ENCODE measurements around the gene URAD.
"Not testable (repeated sequence)": the region's sequence is repeated elsewhere in the genome, so short reads cannot be mapped to it uniquely, and the experiment has no call there.

Gene URAD, protein sequence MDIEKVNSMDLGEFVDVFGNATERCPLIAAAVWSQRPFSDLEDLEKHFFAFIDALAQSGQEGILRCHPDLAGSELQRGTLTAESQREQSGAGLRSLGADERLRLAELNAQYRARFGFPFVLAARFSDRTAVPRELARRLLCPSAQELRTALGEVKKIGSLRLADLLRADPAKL

GRCh38 chr13:27988520-27988919 is at the start of gene URAD:
Gene URAD, minus strand, starts transcription at chr13:27988693. Its CDS starts 56 bp downstream, at chr13:27988637.
- DNase-seq (ENCODE audit: low spot score) = no peak

- DNase-seq (ENCODE audit: low spot score) = no peak
Measured at GRCh38 chr13:28037399-28037798, 48.9 kb upstream of the URAD start.

GRCh38 chr13:28035146-28035782 is 46.8 kb upstream of the URAD start:
- DNase-seq (ENCODE audit: low spot score) = peak; percentile 66

- no peak for DNase-seq (ENCODE audit: low spot score)
Measured at GRCh38 chr13:28033894-28034655, 45.6 kb upstream of the URAD start.

GRCh38 chr13:28032438-28032837 is 43.9 kb upstream of the URAD start:
- not testable (repeated sequence) for DNase-seq (ENCODE audit: low spot score)

DNA sequence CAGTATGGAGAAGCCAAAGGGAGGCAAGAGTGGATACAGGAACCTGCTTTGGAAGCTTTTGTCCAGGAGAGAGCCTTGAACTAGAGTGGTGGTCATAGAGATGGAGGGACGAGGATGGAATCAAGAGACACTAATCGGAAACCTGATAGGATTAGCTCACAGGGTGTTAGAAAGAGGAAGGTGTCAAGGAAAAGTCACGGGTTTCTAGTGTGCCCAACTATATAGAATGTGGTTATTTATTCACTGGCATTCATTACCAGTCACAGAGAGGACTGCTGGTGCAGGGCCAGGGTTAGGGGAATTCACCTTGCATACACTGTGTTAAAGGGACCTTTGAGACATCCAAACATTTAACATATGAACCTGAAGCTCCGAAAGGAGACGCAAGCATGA is 43.4 kb upstream of the URAD start:
- no peak for DNase-seq (ENCODE audit: low spot score)

GRCh38 chr13:28031220-28031895 is 42.9 kb upstream of the URAD start:
- no peak for DNase-seq (ENCODE audit: low spot score)

DNA sequence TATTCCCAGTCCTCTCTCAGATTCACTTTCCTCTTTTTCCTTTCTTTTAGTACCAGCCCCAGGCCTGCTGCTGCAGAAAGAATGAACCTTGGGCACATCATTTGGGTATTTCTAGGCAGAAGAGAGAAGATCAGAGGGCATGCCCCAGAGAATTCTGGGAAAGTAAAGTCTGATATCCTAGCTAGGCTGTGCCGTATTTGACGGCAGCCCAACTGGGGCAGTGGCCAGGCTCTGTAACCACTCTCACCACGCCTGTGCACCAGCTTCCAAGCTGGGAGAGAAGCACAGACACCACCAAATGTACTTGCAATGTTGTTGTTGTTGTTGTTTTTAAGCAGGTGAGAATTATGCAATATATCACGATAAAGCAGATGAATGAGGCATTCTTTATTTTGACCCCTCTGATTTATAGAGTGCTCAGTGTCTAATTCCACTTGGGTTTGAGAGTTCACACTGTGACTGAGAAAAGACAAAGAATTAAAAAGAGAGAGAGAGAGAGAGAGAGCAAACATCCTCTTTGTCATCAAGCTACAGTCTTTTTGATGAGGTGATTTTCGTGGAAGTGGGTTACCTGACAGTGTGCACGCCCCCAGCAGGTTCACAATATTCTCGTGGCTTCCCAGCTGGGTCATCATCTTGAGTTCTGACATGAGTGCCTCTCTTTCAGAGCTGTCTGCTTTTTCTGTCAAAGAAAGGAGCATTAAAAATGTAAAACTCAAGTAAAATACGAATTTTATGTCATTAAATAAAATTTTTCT is 39.3 kb upstream of the URAD start:
- no peak for DNase-seq (ENCODE audit: low spot score)

DNA sequence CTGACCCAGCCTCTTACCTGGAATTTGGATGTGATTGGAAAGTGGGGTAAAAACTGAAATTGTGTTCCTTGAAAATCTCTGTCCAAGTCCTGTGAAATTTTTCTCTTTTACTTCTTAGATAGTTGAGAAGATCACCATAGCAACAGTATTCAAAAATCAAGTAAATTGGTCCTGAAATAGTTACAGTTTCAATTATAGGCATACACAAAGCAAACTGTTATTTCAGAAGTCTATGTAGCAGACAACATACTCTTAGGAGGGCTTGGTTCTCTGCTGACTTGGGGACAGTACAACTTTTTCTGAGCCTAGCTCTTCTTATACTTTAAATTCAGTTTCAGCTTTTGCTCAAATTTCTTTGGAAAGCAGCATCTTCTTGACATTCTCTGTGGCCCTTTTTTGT is 38.6 kb upstream of the URAD start:
- DNase-seq (ENCODE audit: low spot score) = no peak

DNA sequence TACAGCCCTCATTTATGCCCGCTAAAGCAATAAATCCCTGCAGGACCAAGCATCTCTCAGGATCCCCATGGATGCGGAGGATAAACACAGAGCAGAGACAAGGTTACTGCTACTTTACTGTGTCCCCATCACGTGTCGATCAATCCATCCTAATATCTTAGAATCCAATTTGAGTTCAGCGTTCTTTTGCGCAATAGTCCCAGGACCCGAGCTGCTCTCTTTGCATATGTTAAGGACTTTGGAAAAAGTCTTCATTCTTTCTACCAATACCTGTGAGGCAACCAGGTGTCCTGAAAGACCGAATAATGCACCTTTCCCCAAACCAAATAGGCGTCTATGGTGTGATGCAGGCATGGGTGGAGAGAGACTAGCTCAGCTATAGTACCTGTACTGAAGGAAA is 38.0 kb upstream of the URAD start:
- DNase-seq (ENCODE audit: low spot score) = no peak

- DNase-seq (ENCODE audit: low spot score) = no peak
Measured at GRCh38 chr13:28022848-28023518, 34.5 kb upstream of the URAD start.

- no peak for DNase-seq (ENCODE audit: low spot score)
Measured at GRCh38 chr13:28014301-28014700, 25.8 kb upstream of the URAD start.

- DNase-seq (ENCODE audit: low spot score) = no peak
Measured at GRCh38 chr13:28013482-28013881, 25.0 kb upstream of the URAD start.

DNA sequence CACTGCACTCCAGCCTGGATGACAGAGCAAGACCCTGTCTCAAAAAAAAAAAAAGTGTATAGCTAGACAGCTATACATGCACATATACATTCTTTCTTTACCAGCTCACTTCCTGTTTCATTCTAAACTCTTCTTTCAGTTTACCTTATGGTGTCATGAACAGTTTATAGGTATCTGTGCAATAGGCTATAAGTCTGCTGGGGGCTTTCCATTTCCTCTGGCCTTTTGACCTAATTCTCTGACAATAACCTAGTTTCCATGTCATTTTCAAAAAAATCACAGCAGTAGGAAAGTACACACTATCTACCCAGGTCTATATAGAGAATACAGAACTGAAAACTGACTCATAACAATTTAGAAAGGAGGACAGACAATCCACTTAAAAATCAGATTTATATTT is 24.4 kb upstream of the URAD start:
- no peak for DNase-seq (ENCODE audit: low spot score)

GRCh38 chr13:28012383-28012782 is 23.9 kb upstream of the URAD start:
- DNase-seq (ENCODE audit: low spot score) = no peak

DNA sequence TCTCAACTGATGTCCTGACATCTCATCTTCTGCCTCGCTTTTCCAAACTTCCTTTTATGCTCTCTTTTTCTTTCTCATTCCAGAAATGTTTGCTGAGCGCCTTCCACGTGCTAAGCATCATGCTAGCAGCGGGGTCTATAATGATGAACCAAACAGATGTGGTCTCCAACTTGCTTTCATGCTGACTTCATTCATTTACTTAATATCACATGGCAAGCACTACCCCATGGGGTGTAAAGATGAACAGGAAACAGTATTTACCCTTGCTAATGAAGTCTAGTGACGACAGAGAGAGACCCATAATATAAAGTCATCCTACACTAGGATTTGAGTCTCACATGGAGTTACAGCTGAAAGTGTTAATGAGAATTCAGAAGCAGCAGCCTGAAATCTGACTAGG is 21.6 kb upstream of the URAD start:
- no peak for DNase-seq (ENCODE audit: low spot score)

DNA sequence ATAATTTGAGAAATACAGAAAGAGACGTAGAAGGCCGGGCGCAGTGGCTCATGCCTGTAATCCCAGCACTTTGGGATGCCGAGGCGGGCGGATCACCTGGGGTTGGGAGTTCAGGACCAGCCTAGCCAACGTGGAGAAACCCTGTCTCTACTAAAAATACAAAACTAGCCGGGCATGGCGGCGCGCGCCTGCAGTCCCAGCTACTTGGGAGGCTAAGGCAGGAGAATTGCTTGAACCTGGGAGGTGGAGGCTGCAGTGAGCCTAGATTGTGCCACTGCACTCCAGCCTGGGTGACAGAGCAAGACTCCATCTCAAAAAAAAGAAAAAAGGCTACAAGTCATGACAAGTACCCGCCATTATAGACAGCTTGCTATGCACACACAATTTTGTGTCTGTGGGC is 16.5 kb upstream of the URAD start:
- not testable (repeated sequence) for DNase-seq (ENCODE audit: low spot score)

- no peak for DNase-seq (ENCODE audit: low spot score)
Measured at GRCh38 chr13:28002886-28003698, 14.6 kb upstream of the URAD start.

GRCh38 chr13:28001837-28002473 is 13.5 kb upstream of the URAD start:
- DNase-seq (ENCODE audit: low spot score) = no peak

GRCh38 chr13:28001049-28001448 is 12.6 kb upstream of the URAD start:
- DNase-seq (ENCODE audit: low spot score) = no peak
